MM.1S (cell line): ENCODE results near the gene ATRN.

Source experiments
- DNase-seq: peaks from one replicate; pipeline ENCODE4 v3.0.0-alpha.2; 2015
- H2AFZ ChIP-seq: fragments of 300-600 bp; sonication (generic); 2 replicates; pipeline ENCODE4 v1.6.0; 2016; ENCODE audit warnings: antibody characterized with exemption, low read length
- H3F3A ChIP-seq: fragments of 300-600 bp; sonication (generic); 2 replicates; pipeline ENCODE4 v1.6.1; 2016; ENCODE audit warnings: mild to moderate bottlenecking, antibody characterized with exemption, low read length, moderate library complexity, mixed read lengths; ENCODE audit not compliant: insufficient read depth
- H3K27ac ChIP-seq: fragments of 300-600 bp; sonication (generic); 2 replicates; pipeline ENCODE4 v1.5.1; 2016; ENCODE audit warnings: mild to moderate bottlenecking, low read length
- H3K27me3 ChIP-seq: fragments of 300-600 bp; sonication (generic); replicated peaks from 2 replicates; pipeline ENCODE4 v1.6.0; 2016; ENCODE audit warnings: low read length; ENCODE audit not compliant: insufficient read depth
- H3K36me3 ChIP-seq: fragments of 300-600 bp; sonication (generic); replicated peaks from 2 replicates; pipeline ENCODE4 v1.6.1; 2016; ENCODE audit warnings: mild to moderate bottlenecking, low read length, mixed read lengths; ENCODE audit not compliant: insufficient read depth
- H3K4me1 ChIP-seq: fragments of 300-600 bp; sonication (generic); 2 replicates; pipeline ENCODE4 v1.6.1; 2016; ENCODE audit warnings: low read length, mixed read lengths
- H3K4me2 ChIP-seq: fragments of 300-600 bp; sonication (generic); 2 replicates; pipeline ENCODE4 v1.6.0; 2016; ENCODE audit warnings: low read depth, low read length
- H3K4me3 ChIP-seq: fragments of 300-600 bp; sonication (generic); 2 replicates; pipeline ENCODE4 v1.5.1; 2016; ENCODE audit warnings: low read length, mixed read lengths
- H3K79me2 ChIP-seq: fragments of 300-600 bp; sonication (generic); 2 replicates; pipeline ENCODE4 v1.6.1; 2016; ENCODE audit warnings: mixed run types, low read length, mixed read lengths
- H3K9ac ChIP-seq: fragments of 300-600 bp; sonication (generic); 2 replicates; pipeline ENCODE4 v1.6.1; 2016; ENCODE audit warnings: low read length, mixed read lengths
- H3K9me2 ChIP-seq: fragments of 300-600 bp; sonication (generic); replicated peaks from 2 replicates; pipeline ENCODE4 v1.6.1; 2016; ENCODE audit warnings: mild to moderate bottlenecking, low read length, mixed read lengths; ENCODE audit not compliant: insufficient read depth
- H3K9me3 ChIP-seq: fragments of 300-600 bp; sonication (generic); replicated peaks from 2 replicates; pipeline ENCODE4 v1.6.1; 2016; ENCODE audit warnings: mild to moderate bottlenecking, low read length, mixed read lengths; ENCODE audit not compliant: insufficient read depth
- H4K20me1 ChIP-seq: fragments of 300-600 bp; sonication (generic); 2 replicates; pipeline ENCODE4 v1.6.1; 2016; ENCODE audit warnings: mild to moderate bottlenecking, low read length, moderate library complexity, mixed read lengths; ENCODE audit not compliant: insufficient read depth
- CTCF ChIP-seq: fragments of 300-600 bp; sonication (generic); IDR thresholded peaks from 2 replicates; pipeline ENCODE4 v1.5.1; 2016; ENCODE audit warnings: antibody characterized with exemption, low read length, mixed read lengths
- EZH2 ChIP-seq: fragments of 300-600 bp; sonication (generic); optimal IDR thresholded peaks from 2 replicates; pipeline ENCODE3; 2017; ENCODE audit warnings: low read depth, mild to moderate bottlenecking, antibody characterized with exemption, low read length, mixed read lengths
- EZH2phosphoT487 ChIP-seq: fragments of 300-600 bp; sonication (generic); IDR thresholded peaks from 2 replicates; pipeline ENCODE4 v1.6.1; 2018; ENCODE audit warnings: antibody characterized with exemption, low read length

The ATRN gene

GRCh38 chr20:3647473-3647872 is 176.7 kb downstream of the ATRN start:
- no peaks in the 10 kb centered on the region for H3K79me2 ChIP-seq
- H4K20me1 ChIP-seq = no peaks in the 10 kb centered on the region
- no peaks in the 10 kb centered on the region for H3K36me3 ChIP-seq
- peaks cover 10% of the 10 kb centered on the region for H3F3A ChIP-seq
- no peak for DNase-seq
- no peak overlapping the region for H3K4me3 ChIP-seq
- H2AFZ ChIP-seq = no peak overlapping the region
- no peak overlapping the region for H3K9ac ChIP-seq
- H3K27ac ChIP-seq = no peak overlapping the region
- no peak overlapping the region for H3K4me2 ChIP-seq
- H3K9me3 ChIP-seq = no peaks in the 10 kb centered on the region
- peaks cover 19% of the 10 kb centered on the region for H3K4me1 ChIP-seq
- TF ChIP-seq CTCF (no peak), EZH2 (no peak), EZH2phosphoT487 (no peak)
- H3K27me3 ChIP-seq = no peaks in the 10 kb centered on the region
- H3K9me2 ChIP-seq = no peaks in the 10 kb centered on the region

- H3K4me3 ChIP-seq = no peak overlapping the region
- H3K4me2 ChIP-seq = no peak overlapping the region
- no peak for DNase-seq
Observed at GRCh38 chr20:3648951-3649350, 178.1 kb downstream of the ATRN start.

GRCh38 chr20:3651204-3651962 is 180.6 kb downstream of the ATRN start:
- Histone ChIP-seq H3K79me2 (no peaks in the 10 kb centered on the region), H3K4me2 (no peak overlapping the region), H3K27me3 (no peaks in the 10 kb centered on the region), H2AFZ (no peak overlapping the region), H3K36me3 (no peaks in the 10 kb centered on the region), H3F3A (peaks cover 21% of the 10 kb centered on the region), H3K9ac (no peak overlapping the region), H3K9me3 (no peaks in the 10 kb centered on the region), H3K27ac (peak overlapping the region; percentile 84), H3K4me1 (peaks cover 33% of the 10 kb centered on the region), H3K9me2 (no peaks in the 10 kb centered on the region), H4K20me1 (no peaks in the 10 kb centered on the region), H3K4me3 (no peak overlapping the region)
- peak; percentile 14 for DNase-seq
- TF ChIP-seq CTCF = no peak
- TF ChIP-seq EZH2 = no peak
- no peak for TF ChIP-seq EZH2phosphoT487

More at GRCh38 chr20:3648951-3649350, 178.1 kb downstream of the ATRN start:
- no peak for TF ChIP-seq EZH2
- no peak for TF ChIP-seq EZH2phosphoT487
- no peak for TF ChIP-seq CTCF
- Histone ChIP-seq H3K36me3 (no peaks in the 10 kb centered on the region), H3K9me3 (no peaks in the 10 kb centered on the region), H3F3A (peaks cover 21% of the 10 kb centered on the region), H3K79me2 (no peaks in the 10 kb centered on the region), H3K9me2 (no peaks in the 10 kb centered on the region), H4K20me1 (no peaks in the 10 kb centered on the region), H2AFZ (no peak overlapping the region), H3K4me1 (peaks cover 33% of the 10 kb centered on the region), H3K27me3 (no peaks in the 10 kb centered on the region), H3K27ac (no peak overlapping the region), H3K9ac (no peak overlapping the region)
